GM12892 (cell line): ENCODE measurements around the gene ABLIM3.

ENCODE experiments used
- DNase-seq: peaks from one replicate; pipeline ENCODE4 v3.0.0; 2011; ENCODE audit not compliant: insufficient read length
- FAIRE-seq: peaks from 2 replicates; lab custom pipeline; 2011; peaks lifted over from hg19 to GRCh38; lab: Jason Lieb, UNC
- POLR2A ChIP-seq: IDR thresholded peaks from 2 replicates; pipeline ENCODE4 v1.6.1; 2011; ENCODE audit warnings: low read depth, low read length, control low read depth
- POLR2AphosphoS5 ChIP-seq: IDR thresholded peaks from 2 replicates; pipeline ENCODE4 v1.6.1; 2011; ENCODE audit warnings: low read depth, low read length, control low read depth
- TAF1 ChIP-seq: IDR thresholded peaks from 2 replicates; pipeline ENCODE4 v1.6.1; 2011; ENCODE audit warnings: low read depth, mild to moderate bottlenecking, control low read depth, low read length, borderline replicate concordance

The ABLIM3 gene

GRCh38 chr5:149273237-149273636 lies 131.9 kb downstream of the ABLIM3 start:
- DNase-seq (no peak), FAIRE-seq (no peak)
- no peak for TF ChIP-seq POLR2A
- no peak for TF ChIP-seq POLR2AphosphoS5
- TF ChIP-seq TAF1, result no peak

- DNase-seq (no peak), FAIRE-seq (no peak)
- TF ChIP-seq POLR2A (no peak), TAF1 (no peak), POLR2AphosphoS5 (no peak)
Measured at GRCh38 chr5:149273950-149274349, 132.7 kb downstream of the ABLIM3 start.

- DNase-seq (no peak), FAIRE-seq (no peak)
- TF ChIP-seq POLR2A (no peak), POLR2AphosphoS5 (no peak), TAF1 (no peak)
Measured at GRCh38 chr5:149274939-149275338, 133.6 kb downstream of the ABLIM3 start.

GRCh38 chr5:149277801-149278200 lies 136.5 kb downstream of the ABLIM3 start:
- no peak for DNase-seq
- no peak for TF ChIP-seq POLR2AphosphoS5
- TF ChIP-seq TAF1, result no peak
- no peak for FAIRE-seq

- FAIRE-seq (no peak), DNase-seq (no peak)
- TF ChIP-seq POLR2A (no peak), POLR2AphosphoS5 (no peak), TAF1 (no peak)
Measured at GRCh38 chr5:149278451-149279210, 137.3 kb downstream of the ABLIM3 start.

GRCh38 chr5:149279661-149280060 lies 138.4 kb downstream of the ABLIM3 start:
- FAIRE-seq (no peak), DNase-seq (no peak)
- TF ChIP-seq POLR2AphosphoS5, result no peak
- no peak for TF ChIP-seq POLR2A
- TF ChIP-seq TAF1, result no peak

- TF ChIP-seq POLR2A (no peak), TAF1 (no peak), POLR2AphosphoS5 (no peak)
- DNase-seq (no peak), FAIRE-seq (no peak)
Measured at GRCh38 chr5:149280124-149280523, 138.8 kb downstream of the ABLIM3 start.

- TF ChIP-seq POLR2A, result no peak
- TF ChIP-seq POLR2AphosphoS5, result no peak
- TF ChIP-seq TAF1, result no peak
- FAIRE-seq, result no peak
- DNase-seq, result no peak
Measured at GRCh38 chr5:149280802-149281201, 139.5 kb downstream of the ABLIM3 start.

GRCh38 chr5:149282027-149282965 lies 141.0 kb downstream of the ABLIM3 start:
- DNase-seq (no peak), FAIRE-seq (no peak)
- TF ChIP-seq POLR2A (no peak), POLR2AphosphoS5 (no peak), TAF1 (no peak)

GRCh38 chr5:149282966-149283332 lies 141.7 kb downstream of the ABLIM3 start:
- FAIRE-seq (no peak), DNase-seq (no peak)
- TF ChIP-seq POLR2AphosphoS5 (no peak), POLR2A (no peak), TAF1 (no peak)

GRCh38 chr5:149283626-149284480 lies 142.6 kb downstream of the ABLIM3 start:
- DNase-seq (no peak), FAIRE-seq (no peak)
- TF ChIP-seq POLR2A (no peak), TAF1 (no peak), POLR2AphosphoS5 (no peak)
